Right lobe of liver (tissue), 6 donors: ENCODE results near the gene PAN3. TPM values are rescaled to one million over a fixed set of nuclear protein-coding genes. Genes with fewer than 3 reads are reported as not detected.

Source experiments
- ATAC-seq, 4 donors: fragments of 200-7000 bp; cut with Tn5 transposase; one replicate each; pipeline ENCODE4 v1.9.1; 2020; ENCODE audit warnings: mild to moderate bottlenecking in 4 of 4, moderate library complexity in 4 of 4
- DNase-seq, 3 donors: peaks; one replicate each; pipeline ENCODE4 v3.0.0-alpha.2; 2020
- H3K27ac ChIP-seq, 3 donors: fragments of 200-600 bp; one replicate each; pipeline ENCODE4 v1.8.0; 2022
- H3K27me3 ChIP-seq, 2 donors: fragments of 200-600 bp; one replicate each; pipeline ENCODE4 v1.8.0; 2022
- H3K36me3 ChIP-seq, 4 donors: fragments of 200-600 bp; sonication (generic) in 1 of 4; one replicate each; pipeline versions ENCODE4 v1.5.1 to v1.8.0; 2017 to 2022; ENCODE audit warnings: control low read depth in 1 of 4
- H3K4me1 ChIP-seq, 4 donors: fragments of 200-600 bp; sonication (generic) in 1 of 4; one replicate each; pipeline versions ENCODE4 v1.5.1 to v1.8.0; 2017 to 2022; ENCODE audit warnings: control low read depth in 1 of 4
- H3K4me3 ChIP-seq, 3 donors: fragments of 200-600 bp; one replicate each; pipeline ENCODE4 v1.8.0; 2022
- H3K9me3 ChIP-seq, 4 donors: fragments of 200-600 bp; sonication (generic) in 1 of 4; one replicate each; pipeline versions ENCODE4 v1.5.1 to v1.8.0; 2017 to 2022; ENCODE audit warnings: control low read depth in 1 of 4
- CTCF ChIP-seq, 4 donors: fragments of 200-600 bp in 3 of 4; fragments of 450-650 bp in 1 of 4; IDR thresholded peaks; one replicate each; pipeline versions ENCODE4 v1.5.1 to v1.8.0; 2016 to 2022; ENCODE audit warnings: antibody characterized with exemption in 4 of 4, mild to moderate bottlenecking in 2 of 4
- POLR2A ChIP-seq: fragments of 450-650 bp; IDR thresholded peaks from one replicate; pipeline ENCODE4 v1.6.1; 2017; ENCODE audit warnings: antibody characterized with exemption, mild to moderate bottlenecking
- WGBS: methylation state at CpG from one replicate; pipeline ENCODE4 v1.1.6; 2018; ENCODE audit warnings: low coverage, low lambda C conversion rate; ENCODE audit not compliant: insufficient coverage; ENCODE audit errors: missing lambda C conversion rate; 5-methylcytosine and 5-hydroxymethylcytosine counted together
- intact Hi-C, 2 donors: fragments of 100-400 bp; cut with DNase I; formaldehyde crosslinking; loops; one replicate each; pipeline versions ENCODE4 v1.11.2 to v1.14.1; 2022
- total RNA-seq, 6 experiments: library from RNA; depleted of rRNA in 2 of 6; stranded (reverse); fragments of >200 nt in 2 of 6; fragmentation: NEBNext Ultra II Directional in 3 of 6; extraction: Animal tissue kit (Norgen Biotek cat#: 25700) in 3 of 6; gene quantifications; one replicate each; pipeline versions ENCODE4 v1.1.0 to v1.2.4, GENCODE V29; 2016 to 2023
- donor health status: DM: no; HTN: yes; CAD: no.
- donor health status: DM: no; HTN: no; CAD: no.
- donor health status: DM: no; HTN: no; CAD: no.
- donor health status: DM: no; HTN: yes; CAD: no.
- donor health status: DM: no; HTN: yes; CAD: no.

The PAN3 gene
- total RNA-seq, 6 experiments from 2014 or later, result 7.0 to 12.5 (median 10.2) TPM

DNA sequence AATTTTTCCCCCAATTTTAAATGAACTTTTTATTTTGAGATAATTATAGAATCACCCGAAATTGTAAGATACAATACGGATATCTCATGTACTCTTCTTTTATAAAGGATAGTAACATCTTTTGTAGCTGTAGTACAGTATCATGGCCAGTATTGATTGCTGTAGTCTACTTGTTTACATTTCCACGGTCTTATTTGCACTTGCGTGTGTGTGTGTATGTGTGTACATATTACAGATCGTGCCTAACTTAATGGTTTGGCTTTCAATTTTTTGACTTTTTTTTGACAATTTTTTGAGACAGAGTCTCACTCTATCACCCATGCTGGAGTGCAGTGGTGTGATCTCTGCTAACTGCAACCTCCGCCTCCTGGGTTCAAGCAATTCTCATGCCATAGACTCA is 6.7 kb downstream of the PAN3 start:
- WGBS, result 45% methylated on average over 6 of the region's 6 CpGs
- TF ChIP-seq POLR2A, result no peak
- TF ChIP-seq CTCF (IDR thresholded peaks at IDR 0.05), result no peak
- H3K27ac ChIP-seq, result no peak overlapping the region
- no peaks in the 10 kb centered on the region for H3K36me3 ChIP-seq
- ATAC-seq (peak; percentile 90 to 94 (median 92)), DNase-seq (no peak)
- intact Hi-C loops, result no loop called here
- H3K4me3 ChIP-seq, result no peak overlapping the region
- peaks cover 0 to 19% (median 9%) of the 10 kb centered on the region in 4 donors for H3K4me1 ChIP-seq
- no peaks in the 10 kb centered on the region for H3K27me3 ChIP-seq
- no peaks in the 10 kb centered on the region for H3K9me3 ChIP-seq

DNA sequence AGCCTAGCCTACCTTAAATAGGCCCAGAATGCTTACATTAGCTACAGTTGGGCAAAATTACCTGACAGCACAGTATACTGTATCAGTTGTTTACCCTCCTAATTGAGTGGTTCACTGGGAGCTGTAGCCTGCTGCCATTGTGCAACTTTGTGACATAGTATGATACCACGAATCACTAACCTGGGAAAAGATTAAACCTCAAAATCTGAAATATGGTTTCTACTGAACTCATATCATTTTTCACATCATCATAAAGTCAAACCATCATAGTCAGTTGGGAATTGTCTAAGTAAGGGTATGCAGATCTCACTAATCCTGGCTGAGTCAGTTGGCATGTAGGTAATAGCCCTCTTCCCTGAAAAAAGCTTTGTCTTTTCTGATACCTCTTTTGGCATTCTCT is 9.2 kb downstream of the PAN3 start:
- no peak for TF ChIP-seq CTCF (IDR thresholded peaks at IDR 0.05)
- no peak for TF ChIP-seq POLR2A
- intact Hi-C loops, result no loop called here
- no peaks in the 10 kb centered on the region for H3K9me3 ChIP-seq
- ATAC-seq (peak in 2 of 4 donors; percentile 33 to 57), DNase-seq (no peak)
- no peaks in the 10 kb centered on the region for H3K27me3 ChIP-seq
- H3K27ac ChIP-seq, result no peak overlapping the region
- WGBS, result 13% methylated on average over 1 of the region's 1 CpG
- H3K4me1 ChIP-seq, result peaks cover 0 to 13% (median 5%) of the 10 kb centered on the region in 4 donors
- no peaks in the 10 kb centered on the region for H3K36me3 ChIP-seq
- H3K4me3 ChIP-seq, result no peak overlapping the region

DNA sequence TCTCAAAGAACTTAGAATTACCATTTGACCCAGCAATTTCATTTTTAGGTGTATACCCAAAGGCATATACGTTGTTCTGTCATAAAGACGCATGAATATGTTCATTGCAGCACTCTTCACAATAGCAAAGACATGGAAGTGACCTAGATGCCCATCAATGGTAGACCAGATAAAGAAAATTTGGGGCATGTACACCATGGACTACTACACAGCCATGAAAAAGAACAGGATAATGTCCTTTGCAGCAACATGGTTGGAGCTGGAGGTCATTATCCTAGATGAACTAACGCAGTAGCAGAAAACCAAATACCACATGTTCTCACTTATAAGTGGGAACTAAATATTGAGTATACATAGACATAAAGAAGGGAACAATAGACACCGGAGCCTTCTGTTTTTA is 20.7 kb downstream of the PAN3 start:
- Histone ChIP-seq H3K4me3 (no peak overlapping the region), H3K9me3 (no peaks in the 10 kb centered on the region), H3K4me1 (peaks cover 0 to 7% (median 0%) of the 10 kb centered on the region in 4 donors), H3K36me3 (no peaks in the 10 kb centered on the region), H3K27ac (no peak overlapping the region), H3K27me3 (no peaks in the 10 kb centered on the region)
- intact Hi-C loops, result no loop called here
- ATAC-seq (no peak), DNase-seq (no peak)
- 97% methylated on average over 4 of the region's 4 CpGs for WGBS
- no peak for TF ChIP-seq POLR2A
- TF ChIP-seq CTCF (IDR thresholded peaks at IDR 0.05), result no peak

GRCh38 chr13:28161370-28161769 is 23.0 kb downstream of the PAN3 start:
- H3K36me3 ChIP-seq, result no peaks in the 10 kb centered on the region
- H3K27ac ChIP-seq, result no peak overlapping the region
- H3K27me3 ChIP-seq, result no peaks in the 10 kb centered on the region
- TF ChIP-seq POLR2A, result no peak
- no peak for TF ChIP-seq CTCF (IDR thresholded peaks at IDR 0.05)
- H3K4me3 ChIP-seq, result no peak overlapping the region
- DNase-seq (no peak), ATAC-seq (peak in 3 of 4 donors; percentile 27 to 91 (median 45))
- intact Hi-C loops, result no loop called here
- H3K4me1 ChIP-seq, result peaks cover 0 to 7% (median 0%) of the 10 kb centered on the region in 4 donors
- WGBS, result 8% methylated on average over 1 of the region's 1 CpG
- no peaks in the 10 kb centered on the region for H3K9me3 ChIP-seq

DNA sequence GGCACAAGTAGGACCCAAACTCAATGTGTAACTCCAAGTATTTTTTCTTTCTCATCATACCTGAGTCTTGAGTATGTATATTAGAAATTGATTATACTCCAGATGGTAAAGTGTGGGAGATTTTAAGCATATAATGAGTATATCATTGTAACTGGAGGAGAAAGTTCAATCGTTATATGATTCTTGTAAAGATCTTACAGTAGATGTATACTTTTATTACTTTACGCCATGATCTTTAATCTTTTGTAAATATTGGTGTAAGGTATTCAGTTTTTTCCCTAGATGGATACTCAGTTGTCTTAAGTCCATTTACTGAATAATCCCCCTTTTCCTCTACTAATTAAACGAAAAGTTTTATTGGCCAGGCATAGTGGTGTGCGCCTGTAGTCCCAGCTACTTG is 25.2 kb downstream of the PAN3 start:
- no peak for TF ChIP-seq POLR2A
- H3K4me1 ChIP-seq, result peaks cover 0 to 7% (median 0%) of the 10 kb centered on the region in 4 donors
- H3K27ac ChIP-seq, result no peak overlapping the region
- ATAC-seq (no peak), DNase-seq (no peak)
- no peak overlapping the region for H3K4me3 ChIP-seq
- no peaks in the 10 kb centered on the region for H3K9me3 ChIP-seq
- 92% methylated on average over 4 of the region's 4 CpGs for WGBS
- no peaks in the 10 kb centered on the region for H3K36me3 ChIP-seq
- no peaks in the 10 kb centered on the region for H3K27me3 ChIP-seq
- intact Hi-C loops, result no loop called here
